GM12801 (cell line): ENCODE results near the gene SLAMF6.

Experiments used
- CTCF ChIP-seq: IDR thresholded peaks from one replicate; pipeline ENCODE4 v1.5.1; 2011; ENCODE audit warnings: control low read depth; ENCODE audit not compliant: insufficient read length; ENCODE audit errors: extremely low read depth

Gene SLAMF6

GRCh38 chr1:160522622-160523345, at the start of gene SLAMF6:
TSS of gene SLAMF6 (minus strand) at chr1:160523255. CDS start at chr1:160523192, 63 bp downstream.
- TF ChIP-seq CTCF = no peak

- no peak for TF ChIP-seq CTCF
Observed at GRCh38 chr1:160570840-160571239, 47.8 kb upstream of the SLAMF6 start.

GRCh38 chr1:160569806-160570205, 46.8 kb upstream of the SLAMF6 start:
- TF ChIP-seq CTCF = no peak

- no peak for TF ChIP-seq CTCF
Observed at GRCh38 chr1:160567858-160568682, 45.0 kb upstream of the SLAMF6 start.

- TF ChIP-seq CTCF = no peak
Observed at GRCh38 chr1:160567341-160567740, 44.3 kb upstream of the SLAMF6 start.

- TF ChIP-seq CTCF = no peak
Observed at GRCh38 chr1:160565564-160565963, 42.5 kb upstream of the SLAMF6 start.

GRCh38 chr1:160560806-160561205, 37.8 kb upstream of the SLAMF6 start:
- TF ChIP-seq CTCF = no peak
